GM18867 (cell line): Measurements from ENCODE around the gene LINC01488.

Experiments
- ATAC-seq: cut with Tn5 transposase; IDR thresholded peaks from one replicate; pipeline ENCODE4 v1.9.1; 2021; ENCODE audit warnings: mild to moderate bottlenecking, moderate library complexity; ENCODE audit not compliant: unreplicated experiment

LINC01488 gene

DNA sequence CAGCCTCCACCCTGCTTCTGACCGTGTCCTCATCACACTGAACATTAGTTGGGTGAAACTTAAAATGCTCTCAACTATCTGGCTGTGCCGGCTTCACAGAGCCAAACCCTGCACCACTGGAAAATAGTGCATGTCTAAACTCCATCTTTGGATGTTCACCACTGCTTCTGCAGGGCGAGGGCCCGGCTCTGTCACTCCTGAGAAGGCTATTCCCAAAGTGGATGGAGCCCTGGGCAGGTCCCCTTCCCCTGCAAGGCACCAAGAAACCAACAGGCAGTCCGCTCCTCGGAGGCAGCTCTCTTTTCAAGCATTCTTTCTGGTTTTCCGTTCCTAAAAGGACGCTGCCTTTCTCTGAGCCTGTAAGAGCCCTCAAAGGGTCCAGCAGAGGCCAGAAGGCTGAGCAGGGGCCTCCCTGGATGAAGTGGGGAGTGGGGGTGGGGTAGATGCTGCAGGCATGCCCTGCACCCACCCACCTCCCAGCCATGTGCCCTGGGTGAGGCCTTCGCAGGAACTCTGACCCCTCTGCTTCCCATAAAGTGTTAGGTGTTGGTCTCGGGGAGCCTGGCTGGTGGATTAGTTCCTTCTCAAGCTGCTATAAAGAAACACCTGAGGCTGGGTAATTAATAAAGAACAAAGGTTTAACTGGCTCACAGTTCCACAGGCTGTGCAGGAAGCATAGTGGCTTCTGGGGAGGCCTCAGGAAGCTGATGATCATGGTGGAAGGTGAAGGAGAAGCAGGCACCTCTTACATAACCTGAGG, 23.3 kb downstream of the LINC01488 start:
- ATAC-seq, result no peak

DNA sequence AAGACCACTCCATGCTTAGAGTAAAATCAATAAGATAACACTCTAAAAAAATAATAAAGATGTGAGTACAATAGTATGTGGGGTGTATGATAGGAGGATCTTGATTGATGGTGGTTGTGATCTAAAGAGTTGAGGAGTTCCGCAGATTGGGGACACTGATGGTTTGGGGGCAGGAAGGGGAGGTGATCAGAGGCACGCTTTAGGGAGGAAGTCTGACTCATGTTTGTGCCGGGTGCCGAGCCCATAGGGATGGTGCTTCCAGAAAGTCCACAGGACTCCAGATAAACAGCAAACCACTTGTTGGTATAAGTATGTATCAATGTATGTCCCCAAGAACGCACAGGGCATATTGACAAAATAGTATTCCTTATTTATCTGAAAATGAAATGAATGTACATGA, 27.5 kb downstream of the LINC01488 start:
- no peak for ATAC-seq

DNA sequence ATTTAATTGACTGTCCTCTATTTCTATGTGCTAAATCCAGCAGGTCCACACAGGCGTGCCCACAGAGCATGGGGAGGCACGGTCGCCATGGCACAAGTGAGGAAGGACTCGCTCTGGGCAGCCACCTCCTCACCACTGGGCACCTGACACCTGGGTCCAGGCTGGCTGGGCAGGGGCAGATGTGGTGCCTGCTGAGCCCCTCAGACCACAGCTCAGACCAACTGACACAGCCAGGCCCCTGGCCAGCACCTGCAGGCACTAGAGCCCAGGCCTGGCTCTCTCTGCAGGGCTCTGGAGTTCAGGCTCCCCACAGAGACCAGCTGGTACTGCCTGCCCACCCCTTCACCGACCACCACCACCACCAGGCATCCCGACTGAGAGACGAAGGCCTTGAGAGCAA, 27.9 kb downstream of the LINC01488 start:
- no peak for ATAC-seq

DNA sequence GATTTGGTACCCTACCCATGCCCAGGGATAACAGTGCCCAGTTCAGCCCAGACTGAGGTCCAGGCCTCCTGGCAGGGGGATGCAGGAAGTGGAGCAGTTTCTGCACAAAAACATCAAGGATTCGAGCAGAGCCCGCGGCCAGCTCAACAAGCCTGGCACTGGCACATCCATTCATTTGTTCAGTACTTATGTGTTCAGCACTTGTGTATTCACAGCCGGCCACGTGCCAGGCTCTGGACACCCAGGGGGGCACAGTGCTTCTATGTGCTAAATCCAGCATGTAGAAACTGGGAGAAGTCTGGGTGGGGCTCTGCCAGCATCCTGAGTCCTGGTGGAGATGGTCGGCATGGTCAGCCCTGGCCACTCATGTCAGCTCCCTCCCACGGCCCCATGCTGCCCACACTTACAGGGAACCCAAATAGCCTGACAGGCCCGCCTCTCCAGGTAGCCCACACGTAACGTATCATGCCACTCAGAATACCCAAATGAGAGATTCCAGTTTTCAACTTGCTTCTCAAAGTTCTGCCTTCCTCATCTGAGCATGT, 28.5 kb downstream of the LINC01488 start:
- ATAC-seq, result no peak

DNA sequence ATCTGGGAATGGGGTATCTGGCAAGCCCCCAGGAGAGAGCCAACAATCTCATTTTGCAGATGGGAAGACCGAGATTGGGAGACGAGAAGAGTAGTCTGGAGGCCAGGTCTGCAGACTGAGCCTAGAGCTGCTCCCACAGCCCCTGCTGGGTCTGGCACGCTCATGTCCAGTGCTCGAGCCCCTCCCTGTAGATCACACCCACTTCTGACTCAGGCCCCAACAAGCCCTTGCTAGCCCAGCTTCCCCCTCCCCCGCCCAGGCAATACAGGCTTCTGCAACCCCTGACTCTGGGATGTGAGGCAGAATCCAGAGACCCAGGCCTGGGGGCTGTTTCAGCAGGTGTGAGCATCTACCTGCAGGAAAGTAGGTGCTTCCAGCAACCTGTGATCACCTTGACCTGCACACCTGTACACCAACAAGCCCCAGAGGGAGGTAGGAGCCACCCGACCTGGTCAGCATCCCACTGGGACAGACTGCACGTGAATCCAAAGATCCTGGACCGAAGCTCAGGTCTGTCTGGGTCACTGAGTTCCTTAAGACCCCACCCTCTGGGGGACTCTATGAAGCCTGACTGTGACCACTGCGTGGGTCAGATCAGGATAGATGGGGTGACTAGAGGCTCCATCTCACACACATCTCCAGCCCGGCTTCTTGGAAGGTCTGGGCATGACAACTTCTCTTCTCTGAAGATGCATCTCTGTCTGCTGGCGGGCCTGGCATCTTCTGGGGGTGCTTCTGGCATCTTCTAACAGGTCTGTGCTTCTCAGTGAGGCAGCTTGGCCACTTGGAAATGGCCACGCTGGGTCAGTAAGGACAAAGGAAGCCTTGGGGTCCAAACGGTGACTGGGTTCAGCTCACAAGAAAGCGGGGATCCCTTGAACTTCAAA, 29.3 kb downstream of the LINC01488 start:
- no peak for ATAC-seq

DNA sequence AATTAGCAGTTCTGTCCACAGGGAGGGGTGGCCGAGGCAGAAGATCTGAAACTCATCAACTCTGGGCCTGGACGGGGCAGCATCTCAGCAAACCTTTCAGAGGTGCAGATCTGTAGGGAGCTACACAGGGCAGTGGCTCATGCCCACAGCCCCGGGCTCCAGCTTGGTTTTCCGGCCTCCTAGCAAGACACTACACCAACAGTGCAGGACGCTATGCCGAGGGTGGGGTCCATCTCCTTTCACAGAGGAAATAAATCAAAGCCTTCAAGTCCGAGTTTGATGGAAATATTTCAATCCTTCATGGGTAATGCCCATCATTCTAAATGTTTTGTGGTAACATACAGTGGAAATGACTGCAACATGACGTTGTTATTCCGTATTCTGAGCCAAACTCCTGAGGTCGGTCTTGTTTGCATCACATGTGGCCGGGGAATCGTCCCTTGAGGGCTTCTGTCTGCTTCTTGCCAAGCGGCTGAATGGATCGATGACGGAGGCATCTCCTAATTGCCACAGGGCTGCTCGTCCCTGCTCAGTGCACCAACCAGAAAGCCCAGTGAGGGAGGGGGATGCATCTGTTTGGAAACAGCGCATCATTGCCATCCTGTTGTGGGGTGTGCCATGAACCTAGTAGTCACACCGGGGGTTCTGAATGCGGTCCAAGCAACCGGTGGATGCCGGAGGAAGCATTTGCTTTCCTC, 30.0 kb downstream of the LINC01488 start:
- ATAC-seq, result no peak

DNA sequence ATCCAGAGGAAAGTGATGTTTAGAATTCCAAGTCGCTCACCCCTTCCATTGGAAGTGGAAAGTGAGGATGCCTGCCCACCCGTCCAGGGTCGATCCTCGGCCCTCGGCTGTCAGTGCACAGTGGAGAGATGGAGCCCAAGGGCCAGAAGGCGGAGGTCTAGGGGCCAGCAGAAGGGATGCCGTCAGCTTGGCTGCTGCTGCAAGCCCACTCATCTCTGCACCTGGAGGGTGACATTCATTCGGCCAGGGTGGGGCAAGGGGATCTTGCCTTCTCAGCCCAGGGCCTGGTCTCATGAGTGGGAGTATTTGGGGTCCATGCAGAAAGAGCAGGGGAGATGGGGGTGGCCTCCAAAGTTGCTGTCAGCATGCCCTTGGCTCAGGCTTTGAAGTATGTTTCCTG, 30.7 kb downstream of the LINC01488 start:
- no peak for ATAC-seq

DNA sequence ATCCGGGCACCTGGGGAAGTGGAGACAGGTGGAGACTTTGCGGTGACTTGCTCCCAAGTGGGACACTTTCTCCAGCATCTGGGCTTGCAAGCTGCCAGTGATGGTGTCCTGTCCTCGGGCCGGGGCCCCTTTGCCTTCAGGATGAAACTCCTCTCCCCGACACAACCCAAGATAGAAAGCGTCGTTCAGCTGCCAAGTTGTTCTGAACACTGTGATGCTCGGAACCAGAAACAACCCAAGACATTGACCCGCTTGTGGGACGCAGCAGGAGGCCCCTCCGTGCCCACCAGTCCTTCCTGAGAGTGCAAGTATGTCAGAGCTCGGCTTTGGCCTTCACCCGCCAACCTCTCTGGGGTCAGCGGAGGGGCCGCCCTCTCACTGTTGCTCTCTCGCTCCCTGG, 31.3 kb downstream of the LINC01488 start:
- ATAC-seq, result no peak

DNA sequence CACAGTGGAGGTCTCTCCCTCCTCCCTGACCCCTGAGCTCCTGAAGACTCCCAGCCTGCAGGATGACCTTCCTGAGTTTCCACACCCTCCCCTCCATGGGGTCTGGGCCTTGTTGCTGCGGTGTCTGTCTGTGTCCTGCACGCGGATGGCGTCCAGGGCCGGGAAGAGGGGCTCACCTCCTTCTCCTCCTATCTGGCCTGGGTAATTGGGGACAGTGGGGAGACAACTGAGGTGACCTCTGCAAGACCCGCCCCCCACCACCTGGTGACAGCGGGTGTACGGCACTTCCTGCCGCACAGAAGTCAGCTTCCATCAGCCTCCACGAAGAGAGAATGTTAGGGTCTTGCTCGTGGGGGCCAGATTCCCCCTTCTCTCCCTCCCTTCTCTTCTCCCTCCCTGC, 31.7 kb downstream of the LINC01488 start:
- no peak for ATAC-seq

DNA sequence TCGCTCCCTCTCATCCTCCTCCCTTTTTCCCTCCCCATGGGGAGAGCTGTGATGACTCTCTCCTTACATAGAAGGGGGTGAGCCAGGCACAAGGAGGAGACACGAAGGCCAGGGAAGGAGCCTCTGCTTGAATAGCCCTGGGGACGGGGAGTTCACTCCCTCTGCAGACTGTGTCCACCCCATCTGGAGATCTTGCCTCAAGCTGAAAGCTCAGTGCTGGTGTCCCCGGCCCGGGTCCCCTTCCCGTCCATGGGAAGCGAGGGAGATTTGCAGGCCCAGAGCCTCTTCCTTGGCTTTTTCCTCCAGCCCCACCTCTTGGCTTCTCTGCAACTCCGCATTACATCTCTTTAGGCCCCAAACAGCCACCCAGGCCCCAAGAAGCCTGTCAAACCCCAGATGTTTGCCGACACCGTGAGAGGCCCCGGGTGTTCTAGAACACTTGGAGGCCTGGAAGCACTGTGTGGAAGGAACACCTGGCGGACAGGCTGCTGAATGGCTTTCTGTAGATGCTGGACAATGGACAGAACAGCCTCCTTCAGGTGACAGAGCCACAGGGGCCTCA, 32.3 kb downstream of the LINC01488 start:
- no peak for ATAC-seq

DNA sequence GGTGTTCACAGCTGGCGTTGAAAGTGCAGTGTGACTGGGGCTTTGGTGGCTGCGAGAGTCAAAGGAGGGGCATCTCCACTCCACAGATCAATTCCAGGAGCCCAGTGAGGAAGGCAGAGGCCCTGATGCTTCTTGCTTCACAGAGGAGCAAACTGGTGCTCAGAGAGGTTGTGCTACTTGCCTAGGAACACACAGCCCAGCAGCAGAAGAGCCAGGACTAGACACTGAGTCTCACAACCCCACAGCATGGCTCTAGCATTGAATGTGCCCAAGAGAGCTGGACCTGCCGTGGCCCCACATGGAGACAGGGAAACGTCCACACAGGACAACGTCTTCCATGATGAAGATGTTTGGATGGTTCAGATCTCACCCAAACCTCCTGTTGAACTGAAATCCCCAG, 33.3 kb downstream of the LINC01488 start:
- ATAC-seq, result no peak

DNA sequence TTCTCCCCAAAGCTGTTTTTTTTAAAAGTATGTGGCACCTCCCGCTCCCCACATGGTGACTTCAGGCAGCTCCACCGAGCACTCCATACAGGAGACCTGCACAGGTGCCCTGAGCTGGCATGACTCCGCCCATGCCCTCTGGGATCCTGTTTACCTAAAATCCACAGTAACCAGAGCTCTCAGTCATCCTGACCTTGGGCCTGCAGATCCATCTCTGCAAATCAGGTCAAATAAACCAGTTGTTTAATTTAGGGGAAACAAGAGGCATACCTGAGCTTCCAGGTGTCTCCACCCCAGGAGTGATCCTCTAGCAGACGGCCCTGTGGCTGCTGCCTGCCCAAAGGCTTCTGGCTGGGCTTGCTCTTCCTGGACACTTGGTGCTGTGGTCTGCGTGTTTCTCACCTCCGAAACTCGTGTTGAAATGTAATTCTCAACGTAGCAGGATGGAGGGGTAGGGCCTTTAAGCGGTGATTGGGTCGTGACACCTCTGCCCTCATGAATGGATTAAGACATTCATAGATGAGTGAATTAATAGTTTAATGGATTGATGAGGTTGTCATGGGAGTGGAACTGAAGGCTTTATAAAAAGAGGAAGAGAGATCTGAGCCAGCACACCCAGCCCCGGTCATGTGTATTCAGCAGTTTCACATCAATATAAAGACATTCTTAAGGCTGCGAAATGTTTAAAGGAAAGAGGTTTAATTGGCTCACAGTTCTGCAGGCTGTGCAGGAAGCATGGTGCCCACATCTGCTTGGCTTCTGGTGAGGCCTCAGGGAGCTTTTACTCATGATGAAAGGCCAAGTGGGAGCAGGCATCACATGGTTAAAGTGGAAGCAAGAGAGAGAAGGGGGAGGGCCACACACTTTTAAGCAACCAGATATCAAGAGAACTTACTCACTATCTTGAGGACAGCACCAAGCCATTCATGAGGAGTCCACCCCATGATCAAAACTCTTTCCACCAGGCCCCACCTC, 34.1 kb downstream of the LINC01488 start:
- no peak for ATAC-seq

DNA sequence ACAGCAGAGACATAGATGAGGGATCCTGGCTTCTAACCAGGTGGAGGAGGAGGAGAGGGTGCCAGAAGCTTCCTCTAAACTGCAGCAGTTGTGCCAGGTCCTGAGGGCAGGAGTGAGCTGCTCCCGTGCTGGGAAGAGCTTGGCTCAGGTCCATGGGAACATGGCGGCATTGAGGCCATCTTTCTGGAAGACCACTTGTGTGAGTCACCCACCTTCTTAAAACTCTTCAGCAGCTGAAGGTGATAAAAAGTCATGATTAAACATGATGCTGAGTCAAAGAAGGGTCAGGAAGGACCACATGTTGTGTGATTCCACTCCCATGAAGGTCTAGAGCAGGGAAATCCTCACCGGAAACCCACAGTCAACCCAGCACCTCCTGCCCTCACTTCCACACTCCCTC, 35.1 kb downstream of the LINC01488 start:
- ATAC-seq, result no peak

DNA sequence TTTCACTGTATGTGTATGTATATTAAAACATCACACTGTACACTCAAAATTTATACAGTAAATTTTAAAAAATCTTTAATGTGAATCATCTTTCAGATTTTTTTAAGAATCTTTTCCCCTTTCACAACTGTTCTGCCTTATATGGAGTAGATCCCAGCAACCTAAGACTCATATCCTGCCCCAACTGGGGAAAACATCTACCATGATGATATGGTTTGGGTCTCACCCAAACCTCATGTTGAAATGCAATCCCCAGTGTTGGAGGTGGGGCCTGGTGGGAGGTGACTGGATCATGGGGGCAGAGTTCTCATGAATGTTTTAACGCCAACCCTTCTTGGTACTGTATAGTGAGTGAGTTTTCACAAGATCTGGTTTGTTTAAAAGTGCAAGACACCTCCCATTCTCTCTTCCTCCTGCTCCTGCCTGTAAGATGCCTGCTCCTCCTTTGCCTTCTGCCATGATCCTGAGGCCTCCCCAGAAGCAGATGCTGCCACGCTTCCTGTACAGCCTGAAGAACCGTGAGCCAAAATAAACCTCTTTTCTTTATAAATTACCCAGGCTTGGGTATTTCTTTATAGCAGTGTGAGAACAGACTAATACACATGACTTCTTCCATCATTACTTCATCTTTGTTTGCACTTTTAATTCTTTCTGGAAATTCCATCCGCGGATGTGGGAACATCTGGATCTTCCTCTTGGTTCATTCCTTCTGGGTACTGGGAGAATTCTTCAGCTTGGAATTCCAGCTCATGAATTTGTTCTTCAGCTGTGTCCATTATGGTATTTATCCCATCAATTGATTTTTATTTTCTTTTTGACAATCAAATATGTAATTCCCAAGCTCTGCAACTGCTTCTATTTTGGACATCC, 36.9 kb downstream of the LINC01488 start:
- ATAC-seq, result no peak

DNA sequence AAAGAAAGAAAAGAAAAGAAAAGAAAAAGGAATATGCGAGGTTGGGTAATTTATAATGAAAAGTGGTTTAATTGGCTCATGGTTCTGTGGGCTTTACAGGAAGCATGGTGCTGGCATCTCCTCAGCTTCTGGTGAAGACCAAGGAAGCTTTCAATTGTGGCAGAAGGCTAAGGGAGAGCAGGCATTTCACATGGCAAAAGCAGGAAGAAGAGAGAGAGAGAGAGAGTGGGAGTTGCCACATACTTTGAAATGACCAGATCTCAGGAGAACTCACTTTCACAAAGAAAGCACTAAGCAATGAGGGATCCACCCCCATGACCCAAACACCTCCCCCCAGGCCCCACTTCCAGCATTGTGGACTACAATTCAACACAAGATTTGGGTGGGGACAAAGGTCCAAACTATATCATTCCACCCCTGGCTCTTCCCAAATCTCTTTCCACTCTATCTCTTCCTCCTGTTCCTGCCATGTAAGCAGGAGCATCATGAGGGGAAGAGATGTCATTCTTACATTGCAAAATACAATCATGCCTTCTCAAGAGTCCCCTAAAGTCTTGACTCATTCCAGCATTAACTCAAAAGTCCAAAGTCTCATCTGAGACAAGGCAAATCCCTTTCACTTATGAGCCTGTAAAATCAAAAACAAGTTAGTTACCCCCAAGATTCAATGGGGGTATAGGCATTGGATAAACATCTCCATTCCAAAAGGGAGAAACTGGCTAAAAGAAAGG, 38.9 kb downstream of the LINC01488 start:
- no peak for ATAC-seq

DNA sequence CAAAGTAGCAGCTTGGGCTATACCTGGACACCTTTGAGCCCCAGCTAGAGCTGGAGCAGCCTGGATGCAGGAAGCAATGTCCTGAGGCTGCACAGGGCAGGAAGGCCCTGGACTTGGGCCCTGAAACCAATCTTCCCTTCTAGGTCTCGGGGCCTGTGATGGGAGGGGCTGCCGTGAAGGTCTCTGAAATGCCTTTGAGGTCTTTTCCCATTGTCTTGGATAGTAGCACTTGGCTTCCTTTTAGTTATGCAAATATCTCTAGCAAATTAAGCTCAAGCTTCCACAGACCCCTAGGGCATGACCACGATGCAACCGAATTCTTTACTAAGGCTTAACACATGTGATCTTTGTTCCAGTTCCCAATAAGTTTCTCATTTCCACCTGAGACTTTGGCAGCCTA, 40.0 kb downstream of the LINC01488 start:
- ATAC-seq, result no peak

DNA sequence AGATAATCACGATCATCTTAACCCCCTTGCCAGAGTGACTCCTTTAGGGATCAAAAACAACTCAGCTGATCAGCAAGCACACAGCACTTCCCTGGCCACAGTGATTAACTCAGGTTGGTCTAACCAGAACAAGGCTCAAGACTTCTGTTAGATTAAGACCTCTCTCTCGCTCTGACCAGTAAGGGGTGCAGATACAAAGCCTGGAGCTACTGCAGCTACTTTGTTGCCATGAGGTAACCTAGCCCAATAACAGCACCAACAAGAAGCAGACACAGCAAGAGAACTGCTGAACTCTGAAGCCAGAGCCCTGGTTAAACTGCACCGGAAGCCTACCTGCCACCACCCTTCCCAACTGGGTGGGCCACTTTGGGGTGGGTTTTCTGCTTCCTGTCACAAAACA, 42.0 kb downstream of the LINC01488 start:
- no peak for ATAC-seq

DNA sequence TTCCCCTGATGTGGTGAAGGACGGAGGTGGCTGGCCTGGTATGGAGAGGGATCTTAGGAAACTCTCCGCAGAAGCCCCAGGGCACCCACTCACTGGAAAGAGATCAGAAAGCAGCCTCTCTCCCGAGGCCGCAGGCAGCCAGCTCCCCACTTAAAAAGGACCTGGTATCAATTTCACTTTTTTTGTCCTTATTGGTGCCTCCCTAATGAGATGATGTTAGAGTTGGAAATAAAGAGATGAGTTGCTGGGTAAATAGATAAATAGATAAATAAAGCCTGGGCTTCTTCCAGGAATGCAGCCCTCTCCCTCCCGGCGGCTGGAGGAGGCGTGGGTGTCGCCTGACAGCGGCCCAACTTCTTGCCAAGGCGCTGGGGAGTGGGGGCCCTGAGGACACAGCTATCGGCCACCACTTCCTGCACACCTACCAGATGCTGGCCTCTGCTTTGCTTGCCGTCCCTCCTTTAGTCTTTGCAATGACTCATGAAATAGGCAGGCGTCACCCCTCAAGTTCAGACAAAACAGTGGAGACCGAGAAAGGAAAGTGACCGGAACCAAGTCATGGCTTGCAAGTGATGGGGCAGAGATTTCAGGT, 42.9 kb downstream of the LINC01488 start:
- no peak for ATAC-seq
